Globus pallidus (tissue), 1 donor: ENCODE measurements around the gene TNKS2.

Source experiments
- DNase-seq: peaks from one replicate; pipeline ENCODE4 v3.0.0-alpha.2; 2015; ENCODE audit warnings: low spot score

TNKS2 gene

DNA sequence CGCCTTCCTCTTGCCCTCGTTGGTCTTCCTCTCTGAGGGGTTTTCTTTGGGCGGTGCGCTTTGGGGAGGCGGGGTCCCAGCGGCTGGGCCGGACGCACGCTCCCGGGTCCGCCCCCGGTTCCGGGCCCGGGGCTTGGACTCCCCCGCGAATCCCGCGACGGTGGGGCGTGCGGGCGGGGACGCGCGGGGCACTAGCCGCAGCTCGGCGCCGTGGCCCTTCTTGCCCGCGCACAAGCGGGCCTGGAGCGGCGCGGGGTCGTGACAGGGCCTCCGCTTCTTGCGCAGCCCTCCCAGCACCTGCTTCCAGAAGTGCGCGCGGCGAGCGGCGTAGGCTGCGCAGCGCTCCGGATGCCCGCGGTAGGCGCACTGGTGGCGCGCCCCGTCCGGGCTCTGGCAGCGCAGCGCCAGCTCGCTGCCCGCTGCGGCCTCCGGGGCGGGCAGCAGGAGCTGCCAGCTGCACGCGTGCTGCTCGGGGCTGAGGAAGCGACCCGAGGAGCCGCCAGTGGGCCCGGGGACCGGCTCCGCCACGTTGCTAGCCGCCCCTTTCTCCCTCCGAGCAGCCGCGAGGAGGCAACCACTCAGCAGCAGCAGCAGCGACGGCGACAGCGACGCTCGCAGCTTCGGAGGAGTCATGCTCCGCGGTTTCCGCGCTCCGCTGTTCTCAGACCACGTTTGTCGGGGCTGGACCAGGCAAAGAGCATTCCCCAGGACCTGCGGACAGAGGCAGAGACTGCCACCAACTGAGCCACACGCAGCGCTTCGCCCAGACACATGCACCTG, 110.3 kb downstream of the TNKS2 start:
- DNase-seq: peak; percentile 72

DNA sequence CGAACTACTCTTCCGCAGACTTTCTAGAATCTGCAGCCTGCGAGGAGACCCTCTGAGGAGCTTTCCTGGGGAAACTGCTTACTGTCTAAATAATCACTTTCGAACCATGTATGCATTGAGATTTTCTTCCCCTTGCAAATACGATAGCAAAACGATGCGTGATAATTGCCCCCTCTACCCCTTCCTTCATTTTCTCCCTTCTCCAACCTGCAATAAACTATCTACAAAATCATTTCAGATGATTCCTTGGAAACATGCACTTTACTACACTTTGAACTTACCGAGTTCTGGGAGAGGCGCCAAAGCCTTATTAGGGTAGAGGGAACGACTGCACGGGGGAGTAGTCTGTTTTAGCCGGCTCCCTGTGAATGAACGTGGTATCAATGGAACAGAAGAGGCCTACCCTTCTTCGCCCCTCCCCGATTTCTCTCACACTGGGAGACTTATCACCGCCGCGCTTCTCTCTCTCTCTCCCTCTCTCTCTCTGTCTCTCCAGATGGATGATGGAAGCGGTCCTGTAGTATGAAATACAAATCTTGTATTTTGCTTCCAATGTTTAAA, 111.0 kb downstream of the TNKS2 start, which contains the start of gene FGFBP3:
Gene FGFBP3, minus strand, starts transcription at position 370 of the 561 bp plus-strand sequence. CDS start 517 bp downstream, outside the sequence.
- DNase-seq: peak; percentile 33

DNA sequence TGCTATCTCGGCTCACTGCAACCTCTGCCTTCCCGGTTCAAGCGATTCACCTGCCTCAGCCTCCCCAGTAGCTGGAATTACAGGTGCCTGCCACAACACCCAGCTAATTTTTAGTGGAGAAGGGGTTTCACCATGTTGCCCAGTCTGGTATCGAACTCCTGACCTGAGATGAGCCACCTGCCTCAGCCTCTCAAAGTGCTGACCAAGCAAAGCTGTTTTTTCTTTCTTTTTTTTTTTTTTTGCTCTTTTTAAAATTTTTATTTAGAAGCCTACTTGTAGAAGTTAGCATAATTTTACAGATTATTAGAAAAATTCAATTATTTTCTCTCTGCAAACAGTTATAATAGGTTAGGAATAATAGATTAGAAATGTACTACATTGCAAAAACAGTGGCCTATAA, 112.2 kb downstream of the TNKS2 start:
- no peak for DNase-seq
